Activated naive CD8-positive, alpha-beta T cell treated with anti-CD3 and anti-CD28 coated beads for 36 hours (primary cell): ENCODE measurements around the gene RNASE11. TPM values are rescaled to one million over a fixed set of nuclear protein-coding genes. Genes with fewer than 3 reads are reported as not detected.
"Not testable (repeated sequence)": the region's sequence is repeated elsewhere in the genome, so short reads cannot be mapped to it uniquely, and the experiment has no call there.

Experiments
- DNase-seq: peaks from one replicate; pipeline ENCODE4 v3.0.0; 2021
- H3K27ac Mint-ChIP-seq: one replicate; pipeline ENCODE4 v1.8.0; 2022; ENCODE audit warnings: mild to moderate bottlenecking, moderate library complexity, mixed read lengths
- H3K27me3 Mint-ChIP-seq: one replicate; pipeline ENCODE4 v1.8.0; 2022; ENCODE audit warnings: mild to moderate bottlenecking, mixed read lengths
- H3K36me3 Mint-ChIP-seq: one replicate; pipeline ENCODE4 v1.8.0; 2021; ENCODE audit warnings: mild to moderate bottlenecking, mixed read lengths
- H3K4me1 Mint-ChIP-seq: one replicate; pipeline ENCODE4 v1.8.0; 2021; ENCODE audit warnings: mixed read lengths
- H3K4me3 Mint-ChIP-seq: one replicate; pipeline ENCODE4 v1.8.0; 2022; ENCODE audit warnings: mild to moderate bottlenecking, moderate library complexity, mixed read lengths
- H3K9me3 Mint-ChIP-seq: one replicate; pipeline ENCODE4 v1.8.0; 2022; ENCODE audit warnings: mixed read lengths
- total RNA-seq, 2 experiments: library from RNA; stranded (reverse); gene quantifications; one replicate each; pipeline ENCODE4 v1.2.3, GENCODE V29; 2021

RNASE11 gene
- total RNA-seq, 2 experiments from 2014 or later, result not detected

DNA sequence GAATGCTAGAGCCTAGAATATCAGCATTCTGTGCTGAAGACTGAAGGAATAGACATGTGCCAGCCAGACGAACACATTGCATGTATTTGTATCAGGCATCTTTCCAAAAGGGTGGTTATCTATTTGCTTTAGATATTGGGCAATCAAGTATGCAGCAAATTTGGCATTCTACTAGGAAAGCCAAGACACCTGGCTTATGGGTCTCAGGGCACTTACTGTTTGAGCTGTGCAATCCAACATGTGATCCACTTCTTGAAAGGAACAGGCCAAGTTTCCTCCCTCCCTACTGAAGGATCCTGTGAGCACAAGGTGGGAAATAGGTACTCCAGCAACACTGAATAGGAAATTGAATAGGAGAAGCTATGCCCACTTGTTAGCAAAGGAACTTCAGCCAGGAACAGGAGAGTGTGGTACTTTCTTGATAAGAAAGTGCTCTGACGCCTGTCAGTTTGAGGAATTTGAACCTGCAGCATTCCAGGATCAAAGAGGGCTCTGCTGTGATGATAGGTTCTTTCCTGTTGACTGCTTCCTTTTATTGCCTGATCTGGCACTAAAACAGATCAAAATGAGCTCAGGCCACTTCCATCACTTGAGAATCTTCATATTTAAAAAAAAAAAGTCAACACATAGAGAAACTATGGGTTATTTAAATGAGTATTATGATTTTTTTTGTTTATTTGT lies 33.1 kb upstream of the RNASE11 start:
- Mint-ChIP-seq H3K4me1 (peaks cover 31% of the 10 kb centered on the region), H3K4me3 (no peak overlapping the region), H3K27me3 (peaks cover 34% of the 10 kb centered on the region), H3K27ac (no peak overlapping the region), H3K36me3 (peaks cover 2% of the 10 kb centered on the region), H3K9me3 (peaks cover 1% of the 10 kb centered on the region)
- no peak for DNase-seq

DNA sequence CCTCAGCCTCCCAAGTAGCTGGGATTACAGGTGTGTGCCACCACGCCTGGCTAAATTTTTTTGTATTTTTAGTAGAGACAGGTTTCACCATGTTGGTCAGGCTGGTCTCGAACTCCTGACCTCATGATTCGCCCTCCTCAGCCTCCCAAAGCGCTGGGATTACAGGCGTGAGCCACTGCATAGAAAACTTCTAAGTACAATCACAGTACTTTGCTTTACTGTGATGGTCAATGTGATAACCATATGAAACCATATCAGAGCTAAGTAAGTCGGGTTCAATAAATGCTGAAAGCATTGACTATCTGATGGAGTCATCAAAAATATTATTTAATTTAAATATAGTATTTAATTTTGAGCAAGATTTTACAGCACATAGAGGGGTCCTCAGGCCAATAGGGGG lies 31.9 kb upstream of the RNASE11 start:
- H3K27me3 Mint-ChIP-seq, result peaks cover 22% of the 10 kb centered on the region
- not testable (repeated sequence) for H3K27ac Mint-ChIP-seq, H3K4me3 Mint-ChIP-seq, DNase-seq, H3K9me3 Mint-ChIP-seq, H3K36me3 Mint-ChIP-seq
- peaks cover 20% of the 10 kb centered on the region for H3K4me1 Mint-ChIP-seq

DNA sequence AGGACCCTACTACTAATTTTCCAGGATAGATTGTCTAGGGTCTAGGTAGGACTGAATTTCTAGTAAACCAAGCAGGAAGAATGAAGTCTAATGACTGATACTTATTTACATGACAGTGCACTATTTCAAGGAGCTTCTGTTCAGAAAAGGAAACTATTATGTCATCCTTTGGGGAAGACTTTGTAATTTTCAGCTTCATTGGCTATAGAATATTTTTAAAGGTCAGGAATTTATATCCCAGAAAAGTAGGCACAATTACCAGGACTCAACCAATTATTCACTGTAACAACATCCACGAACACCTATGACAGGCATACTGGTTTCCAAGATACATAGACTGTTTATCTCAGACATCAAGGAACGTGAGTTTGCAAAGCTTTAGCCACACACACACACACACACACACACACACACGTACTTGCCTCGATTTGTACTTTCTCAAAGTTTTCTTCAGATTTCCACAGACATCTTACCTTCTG lies 30.5 kb upstream of the RNASE11 start:
- peaks cover 1% of the 10 kb centered on the region for H3K9me3 Mint-ChIP-seq
- no peak overlapping the region for H3K27ac Mint-ChIP-seq
- H3K36me3 Mint-ChIP-seq, result no peaks in the 10 kb centered on the region
- peaks cover 15% of the 10 kb centered on the region for H3K4me1 Mint-ChIP-seq
- H3K27me3 Mint-ChIP-seq, result peaks cover 16% of the 10 kb centered on the region
- DNase-seq, result no peak
- H3K4me3 Mint-ChIP-seq, result no peak overlapping the region

DNA sequence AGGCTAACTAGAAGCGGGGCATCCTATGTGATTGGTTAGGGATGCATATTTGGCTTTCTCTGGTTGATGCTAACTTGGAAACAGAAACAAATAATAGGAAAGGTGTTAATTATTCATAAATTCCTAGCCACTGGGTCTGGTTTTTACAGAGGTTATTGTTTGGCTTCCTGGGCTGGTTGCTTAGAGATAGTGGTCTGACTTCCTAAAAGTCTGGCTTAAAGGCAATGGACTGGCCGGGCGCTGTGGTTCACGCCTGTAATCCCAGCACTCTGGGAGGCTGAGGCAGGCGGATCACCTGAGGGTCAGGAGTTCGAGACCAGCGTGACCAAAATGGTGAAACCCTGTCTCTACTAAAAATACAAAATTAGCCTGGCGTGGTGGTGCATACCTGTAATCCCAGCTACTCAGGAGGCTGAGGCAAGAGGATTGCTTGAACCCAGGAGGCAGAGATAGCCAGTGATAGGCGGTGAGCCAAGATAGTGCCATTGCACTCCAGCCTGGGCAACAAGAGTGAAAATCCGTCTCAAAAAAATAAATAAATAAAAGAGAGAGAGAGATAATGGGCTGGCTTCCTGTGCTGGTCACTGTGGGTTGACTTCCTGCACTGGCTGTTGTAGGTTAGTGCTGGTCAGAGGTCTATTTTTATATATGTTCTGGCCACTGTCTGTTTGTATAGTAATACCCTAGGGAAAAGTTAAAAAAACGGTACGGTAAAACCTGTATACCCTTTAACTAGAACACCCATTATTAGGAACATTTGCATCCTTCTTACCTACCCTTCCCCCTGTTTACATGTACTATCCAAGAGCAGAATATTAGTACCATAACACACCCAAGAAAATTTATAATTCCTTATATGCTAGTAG lies 29.6 kb upstream of the RNASE11 start:
- DNase-seq, result no peak
- Mint-ChIP-seq H3K4me3 (no peak overlapping the region), H3K27ac (no peak overlapping the region), H3K9me3 (peaks cover 1% of the 10 kb centered on the region), H3K27me3 (peaks cover 7% of the 10 kb centered on the region), H3K36me3 (no peaks in the 10 kb centered on the region), H3K4me1 (peaks cover 8% of the 10 kb centered on the region)

DNA sequence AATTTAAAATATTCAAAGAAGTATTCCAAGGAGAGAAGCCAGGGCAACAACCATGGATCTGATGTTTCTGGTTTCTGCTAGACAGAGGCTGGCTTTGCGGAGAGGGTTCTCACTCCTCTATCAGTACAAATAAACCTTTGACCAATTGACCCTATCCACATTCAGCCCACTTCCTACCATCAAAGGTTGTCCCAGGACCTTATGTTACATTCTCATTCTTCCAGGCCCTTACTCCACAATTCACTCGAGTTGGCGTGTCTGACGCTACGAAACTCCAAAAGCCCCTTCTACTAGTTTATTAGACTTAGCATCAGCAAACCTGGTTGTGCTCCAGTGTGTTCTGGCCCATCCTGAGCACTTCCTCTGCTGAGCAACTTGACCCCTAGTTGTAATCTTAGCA lies 28.2 kb upstream of the RNASE11 start:
- no peak for DNase-seq
- Mint-ChIP-seq H3K27me3 (peaks cover 3% of the 10 kb centered on the region), H3K27ac (no peak overlapping the region), H3K36me3 (no peaks in the 10 kb centered on the region), H3K9me3 (no peaks in the 10 kb centered on the region), H3K4me3 (no peak overlapping the region), H3K4me1 (peaks cover 8% of the 10 kb centered on the region)

DNA sequence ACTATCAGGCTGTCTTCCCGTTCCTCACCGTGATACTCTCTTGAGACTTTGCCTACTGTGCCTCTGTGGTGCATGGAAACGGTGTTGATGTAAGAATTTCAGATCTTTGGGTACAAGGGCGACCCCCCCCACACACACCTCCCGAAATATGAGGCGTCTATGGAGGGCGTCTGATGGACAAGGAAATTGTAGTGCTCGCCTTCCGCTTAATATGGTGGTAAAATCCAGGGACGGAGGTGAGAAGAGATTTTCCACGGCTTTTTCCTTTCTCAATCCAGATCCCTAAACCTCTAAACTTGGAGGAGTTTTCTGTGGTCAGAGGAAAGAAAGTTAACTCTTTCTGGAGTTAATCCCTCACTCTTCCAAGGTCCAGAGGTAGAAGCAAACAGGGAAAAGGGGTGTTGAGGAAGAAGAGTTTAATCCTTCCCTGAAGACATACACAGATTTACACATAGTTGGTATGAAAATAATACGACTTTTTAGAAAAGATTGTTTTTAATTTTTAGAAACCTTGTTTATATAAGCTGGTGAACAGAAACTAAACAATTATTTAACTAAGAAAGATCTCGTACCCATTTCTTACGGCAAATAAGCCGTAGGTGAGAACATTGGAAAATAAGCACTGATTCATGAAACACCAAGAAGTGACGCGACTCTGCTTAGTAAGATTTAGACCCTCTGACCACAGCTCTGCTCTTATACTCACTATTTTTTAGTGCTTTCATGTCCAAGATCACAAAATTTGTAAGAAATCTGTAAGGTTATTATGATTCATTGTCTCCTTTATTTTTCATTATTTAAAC lies 26.4 kb upstream of the RNASE11 start:
- DNase-seq, result no peak
- H3K27ac Mint-ChIP-seq, result no peak overlapping the region
- peak overlapping the region; percentile 15 for H3K4me3 Mint-ChIP-seq

DNA sequence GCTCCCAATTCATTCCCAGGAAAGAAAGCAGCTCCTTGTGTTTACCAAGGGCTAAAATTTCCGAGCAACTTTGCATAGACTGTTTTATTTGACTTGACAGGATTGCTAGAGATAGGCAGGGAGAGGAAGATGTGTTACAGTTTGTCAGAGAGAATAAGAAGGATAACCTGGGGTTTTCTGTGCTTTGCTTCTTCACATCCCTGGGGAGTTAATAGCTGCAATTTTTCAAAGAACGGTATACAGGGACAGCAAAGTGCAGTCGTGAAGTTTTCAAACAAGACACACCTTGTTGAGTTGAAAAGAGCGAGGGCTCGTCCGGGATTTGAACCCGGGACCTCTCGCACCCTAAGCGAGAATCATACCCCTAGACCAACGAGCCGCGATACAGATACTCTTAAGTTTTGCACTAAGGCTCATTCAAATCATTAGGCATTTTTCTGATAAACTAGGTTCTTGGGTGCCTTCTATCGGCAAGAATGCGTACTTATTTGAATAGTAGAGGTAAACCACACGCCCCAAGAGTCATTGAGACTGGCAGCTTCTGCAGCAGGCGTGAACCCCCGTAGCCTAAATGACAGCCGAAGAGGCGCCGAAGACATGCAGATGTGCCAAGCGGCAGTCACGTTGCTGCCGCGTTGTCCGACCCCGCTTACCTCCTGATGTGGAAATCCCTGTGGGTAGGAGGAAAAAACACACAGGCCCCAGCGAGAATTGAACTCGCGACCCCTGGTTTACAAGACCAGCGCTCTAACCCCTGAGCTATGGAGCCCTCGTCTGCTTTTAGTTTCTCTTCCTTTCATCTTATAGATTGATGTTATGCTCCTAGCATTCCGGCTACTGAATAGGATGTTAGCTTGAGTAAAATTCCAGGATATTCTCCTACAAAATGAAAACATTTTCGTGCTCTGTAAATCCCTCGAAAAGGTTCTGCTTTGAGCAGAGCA lies 25.6 kb upstream of the RNASE11 start:
- Mint-ChIP-seq H3K36me3 (no peaks in the 10 kb centered on the region), H3K27ac (no peak overlapping the region), H3K4me1 (peaks cover 8% of the 10 kb centered on the region), H3K9me3 (no peaks in the 10 kb centered on the region), H3K4me3 (no peak overlapping the region), H3K27me3 (no peaks in the 10 kb centered on the region)
- peak; percentile 87 for DNase-seq

More for the DNA sequence above, 26.4 kb upstream of the RNASE11 start:
- H3K4me1 Mint-ChIP-seq, result peaks cover 8% of the 10 kb centered on the region
- peaks cover 3% of the 10 kb centered on the region for H3K27me3 Mint-ChIP-seq
- H3K9me3 Mint-ChIP-seq, result no peaks in the 10 kb centered on the region
- no peaks in the 10 kb centered on the region for H3K36me3 Mint-ChIP-seq

DNA sequence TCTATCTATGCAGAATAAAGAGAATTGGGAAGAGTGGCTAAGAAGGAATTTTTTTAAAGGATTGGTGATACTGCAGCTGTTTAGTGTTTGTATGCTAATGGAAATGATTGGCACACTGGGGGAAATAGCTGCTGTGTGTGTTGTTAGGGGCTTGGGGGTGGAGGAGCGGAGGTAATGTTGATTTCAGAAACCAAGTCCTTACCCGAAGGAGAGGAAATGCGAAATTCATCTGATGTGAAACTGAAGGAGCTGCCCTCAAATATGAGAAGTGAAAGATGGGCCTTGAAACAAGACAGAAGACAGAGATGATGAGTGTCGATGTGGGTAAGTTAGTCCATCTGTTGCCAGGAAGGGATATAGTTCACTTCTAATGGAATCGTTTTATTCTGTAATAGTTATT lies 24.6 kb upstream of the RNASE11 start:
- no peak overlapping the region for H3K27ac Mint-ChIP-seq
- DNase-seq, result no peak
- no peaks in the 10 kb centered on the region for H3K9me3 Mint-ChIP-seq
- peaks cover 4% of the 10 kb centered on the region for H3K4me1 Mint-ChIP-seq
- H3K27me3 Mint-ChIP-seq, result no peaks in the 10 kb centered on the region
- H3K36me3 Mint-ChIP-seq, result no peaks in the 10 kb centered on the region
- H3K4me3 Mint-ChIP-seq, result no peak overlapping the region

DNA sequence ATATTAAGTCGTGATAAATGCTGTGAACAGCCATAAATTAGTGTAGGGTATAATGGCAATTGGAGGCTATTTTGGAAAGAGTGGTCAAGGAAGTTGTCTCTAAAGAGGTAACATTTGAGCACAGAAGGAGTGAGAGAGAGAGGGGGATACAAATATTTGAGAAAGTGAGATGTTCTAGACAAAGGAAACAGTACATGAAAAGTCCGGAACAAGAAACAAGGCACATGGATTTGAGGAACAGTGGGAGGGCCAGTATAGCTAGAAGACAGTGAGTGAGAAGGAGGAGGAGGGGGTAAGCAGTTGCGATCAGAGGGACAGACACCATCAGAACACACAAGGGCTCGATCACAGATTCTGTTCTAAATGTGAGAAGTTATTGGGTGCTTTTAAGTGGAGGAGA lies 23.5 kb upstream of the RNASE11 start:
- no peaks in the 10 kb centered on the region for H3K9me3 Mint-ChIP-seq
- no peak for DNase-seq
- H3K4me1 Mint-ChIP-seq, result peaks cover 4% of the 10 kb centered on the region
- no peak overlapping the region for H3K4me3 Mint-ChIP-seq
- H3K36me3 Mint-ChIP-seq, result no peaks in the 10 kb centered on the region
- H3K27ac Mint-ChIP-seq, result no peak overlapping the region
- no peaks in the 10 kb centered on the region for H3K27me3 Mint-ChIP-seq

DNA sequence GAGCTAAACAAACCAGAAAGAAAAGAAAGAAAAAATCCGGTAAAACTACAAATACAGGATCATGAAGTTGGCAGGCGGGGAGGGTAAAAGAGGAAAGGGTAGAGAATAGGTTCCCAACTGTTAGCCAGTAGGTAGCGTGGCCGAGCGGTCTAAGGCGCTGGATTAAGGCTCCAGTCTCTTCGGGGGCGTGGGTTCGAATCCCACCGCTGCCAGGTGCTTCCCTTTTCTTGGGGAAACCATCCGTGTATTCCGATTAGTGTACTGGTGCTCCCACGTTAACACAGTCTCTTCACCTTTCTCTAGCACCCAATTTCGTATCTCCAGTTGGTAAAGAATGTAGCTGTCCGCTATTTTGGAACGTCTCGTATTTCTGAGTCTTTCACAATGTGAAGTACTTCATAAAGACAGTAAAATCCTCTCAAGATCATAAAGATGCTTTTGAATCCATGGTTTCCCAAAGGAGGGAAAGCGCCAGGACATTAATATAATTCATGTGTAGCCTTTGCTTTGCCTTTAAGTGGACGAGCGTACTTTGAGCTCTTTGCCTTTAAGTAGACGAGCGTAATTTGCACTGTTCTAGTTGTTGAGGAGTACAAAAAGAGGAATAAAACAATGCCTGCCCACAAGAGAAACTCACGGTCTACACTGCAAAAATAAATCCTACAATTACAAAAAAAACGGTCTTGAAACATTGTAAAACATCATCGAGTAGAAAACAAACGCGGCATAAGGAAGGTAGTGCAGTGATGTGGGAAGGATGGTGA lies 22.4 kb upstream of the RNASE11 start:
- H3K27me3 Mint-ChIP-seq, result no peaks in the 10 kb centered on the region
- no peaks in the 10 kb centered on the region for H3K36me3 Mint-ChIP-seq
- no peak overlapping the region for H3K4me3 Mint-ChIP-seq
- peaks cover 4% of the 10 kb centered on the region for H3K4me1 Mint-ChIP-seq
- no peak overlapping the region for H3K27ac Mint-ChIP-seq
- peak; percentile 80 for DNase-seq
- H3K9me3 Mint-ChIP-seq, result no peaks in the 10 kb centered on the region

DNA sequence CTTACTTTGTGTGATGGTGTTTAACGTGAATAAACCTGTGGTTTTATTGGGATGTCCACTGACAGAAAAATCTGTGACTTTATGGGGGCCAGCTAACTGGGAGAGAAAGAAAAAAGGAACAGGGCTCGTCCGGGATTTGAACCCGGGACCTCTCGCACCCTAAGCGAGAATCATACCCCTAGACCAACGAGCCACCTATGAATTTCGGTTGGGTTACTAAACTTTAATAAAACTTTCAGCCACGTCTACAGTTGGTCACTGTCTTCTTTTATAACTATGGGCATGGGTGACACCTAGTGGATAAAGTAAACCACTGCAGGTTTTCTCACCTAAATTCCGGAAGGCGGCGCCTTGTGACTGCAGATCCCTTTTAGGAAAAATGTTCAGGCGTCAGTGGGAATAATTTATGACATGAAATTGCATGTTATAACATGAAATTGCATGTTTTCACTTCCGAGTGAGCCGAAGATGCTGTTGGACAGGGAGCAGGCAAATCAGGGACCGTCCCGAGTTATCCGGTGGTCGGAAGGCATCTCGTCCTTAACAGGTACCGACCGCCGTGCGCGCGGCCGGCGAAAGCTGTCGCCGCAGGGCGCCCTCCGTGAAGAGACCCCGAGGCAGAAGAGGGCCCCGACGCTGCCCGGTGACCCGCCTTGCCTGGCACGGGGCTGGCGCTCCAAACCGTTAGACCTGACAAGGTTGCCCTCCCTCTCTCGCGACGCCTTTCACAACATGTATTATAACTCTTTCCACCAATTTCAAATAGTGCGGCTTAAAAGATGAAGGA lies 21.6 kb upstream of the RNASE11 start:
- H3K4me1 Mint-ChIP-seq, result peaks cover under 1% of the 10 kb centered on the region
- H3K36me3 Mint-ChIP-seq, result no peaks in the 10 kb centered on the region
- DNase-seq, result peak; percentile 54
- no peaks in the 10 kb centered on the region for H3K27me3 Mint-ChIP-seq
- no peaks in the 10 kb centered on the region for H3K9me3 Mint-ChIP-seq
- no peak overlapping the region for H3K27ac Mint-ChIP-seq
- H3K4me3 Mint-ChIP-seq, result no peak overlapping the region

DNA sequence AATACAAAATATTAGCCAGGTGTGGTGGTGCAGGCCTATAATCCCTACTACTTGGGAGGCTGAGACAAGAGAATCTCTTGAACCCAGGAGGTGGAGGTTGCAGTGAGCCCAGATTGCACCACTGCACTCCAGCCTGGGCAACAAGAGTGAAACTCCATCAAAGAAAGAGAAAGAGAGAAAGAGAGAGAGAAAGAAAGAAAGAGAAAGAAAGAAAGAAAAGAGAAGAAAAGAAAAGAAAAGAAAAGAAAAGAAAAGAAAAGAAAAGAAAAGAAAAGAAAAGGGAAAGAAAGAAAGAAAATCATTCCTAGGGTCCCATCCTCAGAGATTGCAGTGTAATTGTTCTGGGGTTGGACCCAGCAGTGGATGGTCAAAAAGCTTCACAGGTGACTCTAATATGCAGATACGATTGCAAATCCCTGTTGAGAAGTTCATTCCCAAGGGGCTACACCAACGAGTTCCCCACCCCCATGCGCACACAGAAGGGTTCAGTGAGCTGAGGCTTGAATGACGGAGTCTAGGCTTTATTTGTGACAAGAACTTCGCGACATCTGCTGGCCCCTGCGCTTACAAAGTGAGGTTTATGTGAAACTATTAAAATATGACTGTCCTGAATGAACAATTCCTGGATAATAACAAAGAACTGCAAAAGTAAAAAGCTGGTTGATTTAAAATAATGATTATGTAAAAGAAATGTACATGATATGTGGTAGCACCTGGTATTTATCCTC lies 20.7 kb upstream of the RNASE11 start:
- Mint-ChIP-seq H3K4me3 (no peak overlapping the region), H3K9me3 (no peaks in the 10 kb centered on the region), H3K4me1 (no peaks in the 10 kb centered on the region), H3K27ac (no peak overlapping the region), H3K27me3 (no peaks in the 10 kb centered on the region), H3K36me3 (no peaks in the 10 kb centered on the region)
- no peak for DNase-seq
